ENCODE results near the gene SNTA1.

DNA sequence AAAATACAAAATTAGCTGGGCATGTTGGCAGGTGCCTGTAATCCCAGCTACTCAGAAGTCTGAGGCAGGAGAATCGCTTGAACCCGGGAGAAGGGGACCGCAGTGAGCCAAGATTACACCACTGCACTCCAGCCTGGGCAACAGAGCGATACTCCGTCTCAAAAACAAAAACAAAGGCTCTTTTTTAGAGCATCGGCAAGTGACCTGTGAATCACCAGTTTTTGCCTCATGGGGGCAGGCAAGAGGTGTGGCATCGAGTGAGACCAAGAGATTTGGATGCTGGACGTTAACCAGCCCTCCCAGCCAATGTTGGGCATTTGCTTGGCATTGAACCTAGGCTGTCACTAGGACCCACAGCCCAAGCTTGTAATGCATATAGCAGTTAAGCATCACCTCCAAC is 27.6 kb downstream of the SNTA1 start:
- TF ChIP-seq CTCF (optimal IDR thresholded peaks at IDR 0.05 in 1 of 3, IDR thresholded peaks at IDR 0.05 in 1 of 3, conservative IDR thresholded peaks at IDR 0.05 in 1 of 3; ENCODE audit: extremely low read depth in 1 of 3, insufficient read depth in 2 of 3, low read length in 3 of 3): peak; percentile 14 to 40 (median 23)
- no peak for TF ChIP-seq EZH2 (IDR thresholded peaks at IDR 0.05; ENCODE audit: low read length)
